HEK293 (cell line): ENCODE results near the gene CRY1.

Experiments
- CTCF ChIA-PET: fragments of 350-600 bp; formaldehyde crosslinking; extraction: SDS; loops from one replicate; lab custom pipeline; 2021; ENCODE audit warnings: antibody characterized with exemption; lab: Yijun Ruan, JAX
- POLR2A ChIA-PET: fragments of 300-600 bp; formaldehyde crosslinking; extraction: SDS; loops from one replicate; lab custom pipeline; 2020; ENCODE audit warnings: antibody characterized with exemption, inconsistent platforms; lab: Yijun Ruan, JAX
- H3K27ac ChIP-seq: fragments of 200-500 bp; sonication (Bioruptor generic); 2 replicates; pipeline ENCODE4 v1.5.1; 2014; ENCODE audit warnings: low read depth, low read length, control low read depth, inconsistent platforms; ENCODE audit errors: extremely low read depth
- H3K36me3 ChIP-seq, 2 experiments: fragments of 200-500 bp in 1 of 2; sonication (Bioruptor generic) in 1 of 2; 1 replicate in 1 of 2; 2 replicates in 1 of 2; pipeline ENCODE4 v1.5.1; 2014 to 2017; ENCODE audit warnings: inconsistent platforms in 2 of 2, low read length in 2 of 2; ENCODE audit not compliant: control insufficient read depth in 2 of 2, insufficient read depth in 1 of 2
- H3K4me1 ChIP-seq: fragments of 200-500 bp; sonication (Bioruptor generic); 2 replicates; pipeline ENCODE4 v1.5.1; 2014; ENCODE audit warnings: mild to moderate bottlenecking, low read length, inconsistent platforms; ENCODE audit not compliant: control insufficient read depth, insufficient read depth
- H3K4me3 ChIP-seq: 2 replicates; pipeline ENCODE4 v1.5.1; 2011; ENCODE audit warnings: low read depth, mild to moderate bottlenecking, control low read depth, low read length, moderate library complexity
- H3K9me3 ChIP-seq: fragments of 200-500 bp; sonication (Bioruptor generic); 2 replicates; pipeline ENCODE4 v1.5.1; 2014; ENCODE audit warnings: low read depth, low read length, inconsistent platforms; ENCODE audit not compliant: control insufficient read depth, insufficient read depth
- KLF7 ChIP-seq: fragments of 450-650 bp; formaldehyde crosslinking; IDR thresholded peaks from 2 replicates; pipeline ENCODE4 v1.5.1; 2016; ENCODE audit warnings: missing biosample characterization, missing genetic modification characterization, borderline replicate concordance
- MYNN ChIP-seq: fragments of 450-650 bp; formaldehyde crosslinking; IDR thresholded peaks from 2 replicates; pipeline ENCODE4 v1.5.1; 2016; ENCODE audit warnings: missing biosample characterization, missing genetic modification characterization, borderline replicate concordance
- OSR2 ChIP-seq: fragments of 450-650 bp; formaldehyde crosslinking; IDR thresholded peaks from 2 replicates; pipeline ENCODE4 v1.5.1; 2016; ENCODE audit warnings: missing biosample characterization, missing genetic modification characterization
- SP7 ChIP-seq: fragments of 450-650 bp; formaldehyde crosslinking; IDR thresholded peaks from 2 replicates; pipeline ENCODE4 v1.5.1; 2016; ENCODE audit warnings: missing biosample characterization, missing genetic modification characterization
- WT1 ChIP-seq: fragments of 450-650 bp; formaldehyde crosslinking; IDR thresholded peaks from 2 replicates; pipeline ENCODE4 v1.5.1; 2016; ENCODE audit warnings: missing biosample characterization, missing genetic modification characterization
- YY2 ChIP-seq: fragments of 450-650 bp; formaldehyde crosslinking; IDR thresholded peaks from 2 replicates; pipeline ENCODE4 v1.5.1; 2016; ENCODE audit warnings: missing biosample characterization, missing genetic modification characterization
- ZNF138 ChIP-seq: fragments of 450-650 bp; formaldehyde crosslinking; IDR thresholded peaks from 2 replicates; pipeline ENCODE4 v1.5.1; 2016; ENCODE audit warnings: missing biosample characterization, missing genetic modification characterization, borderline replicate concordance
- ZNF146 ChIP-seq: fragments of 450-650 bp; formaldehyde crosslinking; IDR thresholded peaks from 2 replicates; pipeline ENCODE4 v1.5.1; 2016; ENCODE audit warnings: missing biosample characterization, missing genetic modification characterization
- ZNF214 ChIP-seq: fragments of 450-650 bp; formaldehyde crosslinking; IDR thresholded peaks from 2 replicates; pipeline ENCODE4 v1.5.1; 2017; ENCODE audit warnings: missing biosample characterization, mild to moderate bottlenecking, missing genetic modification characterization, borderline replicate concordance
- ZNF341 ChIP-seq: fragments of 450-650 bp; formaldehyde crosslinking; IDR thresholded peaks from 2 replicates; pipeline ENCODE4; 2016; ENCODE audit warnings: low read depth, missing biosample characterization, missing genetic modification characterization
- ZNF366 ChIP-seq: fragments of 450-650 bp; formaldehyde crosslinking; conservative IDR thresholded peaks from 2 replicates; pipeline ENCODE4 v1.5.1; 2016; ENCODE audit warnings: missing biosample characterization, missing genetic modification characterization
- ZNF394 ChIP-seq: fragments of 450-650 bp; formaldehyde crosslinking; IDR thresholded peaks from 2 replicates; pipeline ENCODE4 v1.5.1; 2016; ENCODE audit warnings: missing biosample characterization, missing genetic modification characterization, mild to moderate bottlenecking, moderate library complexity, borderline replicate concordance
- ZNF416 ChIP-seq: fragments of 450-650 bp; formaldehyde crosslinking; IDR thresholded peaks from 2 replicates; pipeline ENCODE4 v1.5.1; 2016; ENCODE audit warnings: missing biosample characterization, missing genetic modification characterization
- ZNF521 ChIP-seq: fragments of 450-650 bp; formaldehyde crosslinking; IDR thresholded peaks from 2 replicates; pipeline ENCODE4 v1.5.1; 2017; ENCODE audit warnings: missing biosample characterization, mild to moderate bottlenecking, missing genetic modification characterization
- ZNF558 ChIP-seq: fragments of 450-650 bp; formaldehyde crosslinking; IDR thresholded peaks from 2 replicates; pipeline ENCODE4 v1.5.1; 2016; ENCODE audit warnings: missing biosample characterization, missing genetic modification characterization
- ZNF560 ChIP-seq: fragments of 450-650 bp; formaldehyde crosslinking; IDR thresholded peaks from 2 replicates; pipeline ENCODE4 v1.5.1; 2017; ENCODE audit warnings: missing biosample characterization, missing genetic modification characterization, borderline replicate concordance
- ZNF660 ChIP-seq: fragments of 450-650 bp; IDR thresholded peaks from 2 replicates; pipeline ENCODE4 v1.5.1; 2018; ENCODE audit warnings: missing biosample characterization, mild to moderate bottlenecking, missing genetic modification characterization
- ZNF707 ChIP-seq: fragments of 450-650 bp; formaldehyde crosslinking; IDR thresholded peaks from 2 replicates; pipeline ENCODE4 v1.5.1; 2016; ENCODE audit warnings: missing biosample characterization, missing genetic modification characterization
- ZNF76 ChIP-seq: fragments of 450-650 bp; formaldehyde crosslinking; IDR thresholded peaks from 2 replicates; pipeline ENCODE4; 2016; ENCODE audit warnings: low read depth, missing biosample characterization, missing genetic modification characterization, borderline replicate concordance
- ZNF776 ChIP-seq: fragments of 450-650 bp; formaldehyde crosslinking; IDR thresholded peaks from 2 replicates; pipeline ENCODE4 v1.5.0; 2017; ENCODE audit warnings: missing biosample characterization, missing genetic modification characterization, borderline replicate concordance
- ZSCAN16 ChIP-seq: fragments of 450-650 bp; formaldehyde crosslinking; IDR thresholded peaks from 2 replicates; pipeline ENCODE4 v1.5.1; 2016; ENCODE audit warnings: missing biosample characterization, missing genetic modification characterization
- ZSCAN30 ChIP-seq: fragments of 450-650 bp; IDR thresholded peaks from 2 replicates; pipeline ENCODE4 v1.5.1; 2018; ENCODE audit warnings: missing biosample characterization, mild to moderate bottlenecking, missing genetic modification characterization, moderate library complexity
- TF ChIP-seq, protein P1 (sequence below): fragments of 450-650 bp; formaldehyde crosslinking; IDR thresholded peaks from 2 replicates; pipeline ENCODE4 v1.5.1; 2016; ENCODE audit warnings: missing biosample characterization, missing genetic modification characterization
- TF ChIP-seq, protein P2 (sequence below): fragments of 450-650 bp; formaldehyde crosslinking; IDR thresholded peaks from 2 replicates; pipeline ENCODE4 v1.5.1; 2016; ENCODE audit warnings: missing biosample characterization, missing genetic modification characterization
- TF ChIP-seq, protein P3 (sequence below): fragments of 450-650 bp; formaldehyde crosslinking; IDR thresholded peaks from 2 replicates; pipeline ENCODE4 v1.5.1; 2016; ENCODE audit warnings: missing biosample characterization, missing genetic modification characterization
- TF ChIP-seq, protein P4 (sequence below): fragments of 450-650 bp; formaldehyde crosslinking; IDR thresholded peaks from 2 replicates; pipeline ENCODE4 v1.5.1; 2016; ENCODE audit warnings: missing biosample characterization, missing genetic modification characterization

CRY1 gene

DNA sequence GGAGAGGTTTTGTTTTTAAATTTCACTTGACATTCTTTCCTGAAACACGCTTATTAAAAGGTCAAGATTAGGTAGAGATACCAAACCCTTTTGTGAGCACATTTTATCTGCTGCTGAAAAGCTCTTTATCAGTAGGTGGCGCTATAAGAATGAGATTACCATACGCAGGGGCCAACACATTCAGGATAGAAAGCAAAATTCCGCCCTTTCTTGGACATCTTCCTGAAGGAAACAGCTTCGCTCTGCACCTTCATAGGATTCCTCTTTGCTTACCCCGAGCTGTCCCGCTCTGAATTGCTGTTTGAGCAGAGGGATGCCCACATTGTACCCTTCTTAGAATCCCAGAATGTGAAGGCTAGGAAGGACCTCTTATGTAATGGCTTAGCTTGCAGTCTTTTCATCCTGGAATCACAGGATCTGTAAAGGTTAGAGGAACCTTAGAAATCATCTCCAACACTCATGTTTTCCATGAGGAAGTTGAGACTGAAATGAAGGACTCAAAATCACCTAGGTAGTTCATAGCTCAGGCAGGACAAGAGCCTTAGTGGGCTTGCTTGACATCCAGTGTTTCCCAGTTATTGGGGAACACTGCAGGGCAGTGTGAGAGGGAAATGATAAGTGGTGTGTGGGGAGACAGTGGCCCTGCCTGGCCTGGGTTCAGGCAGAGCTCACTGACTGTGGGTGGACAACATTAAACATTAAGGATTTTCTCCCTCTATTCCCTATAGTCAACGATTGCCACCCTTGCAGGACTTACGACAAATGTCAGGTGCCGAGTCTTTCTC lies 38.7 kb upstream of the CRY1 start (continued):
- no peak for TF ChIP-seq ZSCAN16 (tag by site-specific recombination)
- TF ChIP-seq ZNF416 (tag by site-specific recombination) = no peak
- TF ChIP-seq WT1 = no peak
- no peak; the same call in 1 of the 2 replicates for TF ChIP-seq ZNF366 (tag by site-specific recombination)
- TF ChIP-seq, protein P1, sequence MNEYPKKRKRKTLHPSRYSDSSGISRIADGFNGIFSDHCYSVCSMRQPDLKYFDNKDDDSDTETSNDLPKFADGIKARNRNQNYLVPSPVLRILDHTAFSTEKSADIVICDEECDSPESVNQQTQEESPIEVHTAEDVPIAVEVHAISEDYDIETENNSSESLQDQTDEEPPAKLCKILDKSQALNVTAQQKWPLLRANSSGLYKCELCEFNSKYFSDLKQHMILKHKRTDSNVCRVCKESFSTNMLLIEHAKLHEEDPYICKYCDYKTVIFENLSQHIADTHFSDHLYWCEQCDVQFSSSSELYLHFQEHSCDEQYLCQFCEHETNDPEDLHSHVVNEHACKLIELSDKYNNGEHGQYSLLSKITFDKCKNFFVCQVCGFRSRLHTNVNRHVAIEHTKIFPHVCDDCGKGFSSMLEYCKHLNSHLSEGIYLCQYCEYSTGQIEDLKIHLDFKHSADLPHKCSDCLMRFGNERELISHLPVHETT (tag by site-specific recombination) = no peak
- TF ChIP-seq, protein P2, sequence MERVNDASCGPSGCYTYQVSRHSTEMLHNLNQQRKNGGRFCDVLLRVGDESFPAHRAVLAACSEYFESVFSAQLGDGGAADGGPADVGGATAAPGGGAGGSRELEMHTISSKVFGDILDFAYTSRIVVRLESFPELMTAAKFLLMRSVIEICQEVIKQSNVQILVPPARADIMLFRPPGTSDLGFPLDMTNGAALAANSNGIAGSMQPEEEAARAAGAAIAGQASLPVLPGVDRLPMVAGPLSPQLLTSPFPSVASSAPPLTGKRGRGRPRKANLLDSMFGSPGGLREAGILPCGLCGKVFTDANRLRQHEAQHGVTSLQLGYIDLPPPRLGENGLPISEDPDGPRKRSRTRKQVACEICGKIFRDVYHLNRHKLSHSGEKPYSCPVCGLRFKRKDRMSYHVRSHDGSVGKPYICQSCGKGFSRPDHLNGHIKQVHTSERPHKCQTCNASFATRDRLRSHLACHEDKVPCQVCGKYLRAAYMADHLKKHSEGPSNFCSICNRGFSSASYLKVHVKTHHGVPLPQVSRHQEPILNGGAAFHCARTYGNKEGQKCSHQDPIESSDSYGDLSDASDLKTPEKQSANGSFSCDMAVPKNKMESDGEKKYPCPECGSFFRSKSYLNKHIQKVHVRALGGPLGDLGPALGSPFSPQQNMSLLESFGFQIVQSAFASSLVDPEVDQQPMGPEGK (tag by site-specific recombination) = no peak
- no peak for TF ChIP-seq ZNF521 (tag by site-specific recombination)

DNA sequence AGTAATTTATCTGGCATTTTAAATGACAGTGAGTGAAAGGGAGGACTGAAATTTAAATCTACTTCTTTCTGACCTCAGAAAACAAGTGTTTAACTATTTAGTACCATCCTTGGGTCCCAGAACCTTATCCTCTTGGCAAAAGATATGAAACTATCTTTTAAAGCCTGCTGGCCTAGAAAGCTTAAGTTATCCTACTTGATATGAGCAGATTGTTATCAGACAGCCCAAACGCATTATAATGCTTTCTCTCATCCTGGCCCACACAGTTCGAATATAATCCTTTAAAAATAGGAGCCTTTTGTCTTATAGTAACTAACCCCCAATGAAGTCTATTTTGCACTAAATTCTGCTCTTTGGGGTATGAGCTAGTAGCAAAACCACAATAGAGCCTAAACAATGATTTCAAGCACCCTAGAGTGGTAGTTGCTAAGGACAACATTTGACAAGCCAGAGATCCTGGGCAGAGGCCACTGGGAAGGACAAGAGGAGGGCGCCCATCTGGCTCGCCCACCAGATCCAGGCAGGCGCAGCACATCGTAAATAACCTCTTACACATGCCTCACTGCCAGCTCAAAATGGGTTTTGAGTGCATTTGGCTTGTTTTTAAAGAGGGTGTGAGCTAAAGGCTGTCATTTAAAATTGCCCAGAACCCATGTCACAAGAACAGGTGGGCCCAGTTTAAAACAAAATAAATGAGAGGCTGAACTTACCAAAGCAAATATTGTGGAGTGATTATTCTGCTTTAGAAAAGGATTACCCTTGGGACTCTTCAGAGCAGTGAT lies 37.7 kb upstream of the CRY1 start:
- no peaks in the 10 kb centered on the region for H3K9me3 ChIP-seq
- H3K27ac ChIP-seq = no peak overlapping the region
- ChIA-PET POLR2A (interaction anchor here (0.6 kb wide), 1 partner anchor 239 kb away, joined by 5 read pairs; no protein-coding TSS in a partner anchor), CTCF (interaction anchor here (0.6 to 14.3 kb wide), 63 partner anchors 9 to 903 kb away, joined by 3 to 290 read pairs (median 4); partner anchors contain the start of gene TMEM263)
- no peak overlapping the region for H3K4me3 ChIP-seq
- H3K4me1 ChIP-seq = peaks cover 2% of the 10 kb centered on the region; the same call in 1 of the 2 replicates
- no peaks in the 10 kb centered on the region for H3K36me3 ChIP-seq
- no peak for TF ChIP-seq ZSCAN30 (tag by site-specific recombination)
- no peak for TF ChIP-seq YY2
- TF ChIP-seq ZNF560 (tag by site-specific recombination) = no peak
- no peak for TF ChIP-seq ZNF707 (tag by site-specific recombination)
- no peak for TF ChIP-seq ZNF138
- TF ChIP-seq ZNF341 (tag by site-specific recombination) = no peak
- TF ChIP-seq SP7 (tag by site-specific recombination) = no peak
- no peak for TF ChIP-seq ZNF660 (tag by site-specific recombination)
- no peak for TF ChIP-seq ZNF558 (tag by site-specific recombination)
- TF ChIP-seq MYNN (tag by site-specific recombination) = no peak
- no peak for TF ChIP-seq ZNF394 (tag by site-specific recombination)

DNA sequence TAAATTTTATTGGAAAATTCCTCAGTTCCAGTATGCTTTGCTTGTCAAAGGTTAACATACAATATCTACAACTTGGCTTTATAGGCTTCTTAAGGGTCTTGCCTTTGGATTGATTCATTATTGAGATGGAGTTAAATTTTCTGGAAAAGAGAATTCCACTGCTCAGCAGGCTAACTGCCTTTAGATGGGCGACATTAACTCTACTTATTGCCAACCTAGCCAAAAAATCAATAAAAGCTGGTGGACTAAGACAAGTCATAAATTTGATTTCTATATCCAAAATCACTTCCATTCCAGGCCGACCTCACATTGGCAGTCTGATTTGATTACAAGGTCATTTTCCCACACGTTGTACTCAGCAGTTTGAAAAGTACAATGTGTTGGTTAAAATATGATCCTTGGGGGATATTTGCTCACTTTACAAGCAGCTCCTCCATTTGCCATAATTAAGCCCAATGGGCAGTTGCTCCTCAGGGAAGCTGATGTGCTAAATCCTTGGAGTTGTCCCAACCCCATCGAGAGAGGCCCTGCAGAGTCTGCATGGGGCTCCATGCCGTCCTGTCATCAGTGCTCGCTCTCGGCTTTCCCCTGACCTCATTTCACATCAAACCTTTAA lies 36.1 kb upstream of the CRY1 start:
- Histone ChIP-seq H3K4me3 (no peak overlapping the region), H3K9me3 (no peaks in the 10 kb centered on the region), H3K4me1 (peaks cover 2% of the 10 kb centered on the region; the same call in 1 of the 2 replicates), H3K36me3 (no peaks in the 10 kb centered on the region), H3K27ac (no peak overlapping the region)
- CTCF ChIA-PET = interaction anchor here (0.5 to 14.3 kb wide), 4 partner anchors 15 to 480 kb away, joined by 4 to 290 read pairs (median 67); no protein-coding TSS in a partner anchor
- POLR2A ChIA-PET = no interaction called here
- TF ChIP-seq KLF7 = no peak
- no peak for TF ChIP-seq ZNF146 (tag by site-specific recombination)
- peak; percentile 52; the same call in 1 of the 2 replicates for TF ChIP-seq OSR2 (tag by site-specific recombination)
- TF ChIP-seq ZNF214 (tag by site-specific recombination) = no peak
- TF ChIP-seq, protein P3, sequence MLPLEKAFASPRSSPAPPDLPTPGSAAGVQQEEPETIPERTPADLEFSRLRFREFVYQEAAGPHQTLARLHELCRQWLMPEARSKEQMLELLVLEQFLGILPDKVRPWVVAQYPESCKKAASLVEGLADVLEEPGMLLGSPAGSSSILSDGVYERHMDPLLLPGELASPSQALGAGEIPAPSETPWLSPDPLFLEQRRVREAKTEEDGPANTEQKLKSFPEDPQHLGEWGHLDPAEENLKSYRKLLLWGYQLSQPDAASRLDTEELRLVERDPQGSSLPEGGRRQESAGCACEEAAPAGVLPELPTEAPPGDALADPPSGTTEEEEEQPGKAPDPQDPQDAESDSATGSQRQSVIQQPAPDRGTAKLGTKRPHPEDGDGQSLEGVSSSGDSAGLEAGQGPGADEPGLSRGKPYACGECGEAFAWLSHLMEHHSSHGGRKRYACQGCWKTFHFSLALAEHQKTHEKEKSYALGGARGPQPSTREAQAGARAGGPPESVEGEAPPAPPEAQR (tag by site-specific recombination) = no peak
- TF ChIP-seq ZNF76 = no peak
- TF ChIP-seq, protein P4, sequence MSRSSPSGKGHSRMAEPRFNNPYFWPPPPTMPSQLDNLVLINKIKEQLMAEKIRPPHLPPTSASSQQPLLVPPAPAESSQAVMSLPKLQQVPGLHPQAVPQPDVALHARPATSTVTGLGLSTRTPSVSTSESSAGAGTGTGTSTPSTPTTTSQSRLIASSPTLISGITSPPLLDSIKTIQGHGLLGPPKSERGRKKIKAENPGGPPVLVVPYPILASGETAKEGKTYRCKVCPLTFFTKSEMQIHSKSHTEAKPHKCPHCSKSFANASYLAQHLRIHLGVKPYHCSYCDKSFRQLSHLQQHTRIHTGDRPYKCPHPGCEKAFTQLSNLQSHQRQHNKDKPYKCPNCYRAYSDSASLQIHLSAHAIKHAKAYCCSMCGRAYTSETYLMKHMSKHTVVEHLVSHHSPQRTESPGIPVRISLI (tag by site-specific recombination) = no peak
- no peak for TF ChIP-seq ZNF776
